GM12878 (cell line): ENCODE results near the gene TNFAIP8L1. TPM values are rescaled to one million over a fixed set of nuclear protein-coding genes. Genes with fewer than 3 reads are reported as not detected.

Experiments used
- ASH2L ChIP-seq: fragments of 300-600, 200-600 bp; sonication (generic); IDR thresholded peaks from 2 replicates; pipeline ENCODE4 v1.6.1; 2017; ENCODE audit warnings: low read depth, mild to moderate bottlenecking, borderline replicate concordance
- ATF7 ChIP-seq: fragments of 450-650 bp; IDR thresholded peaks from 2 replicates; pipeline ENCODE4 v1.6.1; 2016; ENCODE audit warnings: low read depth, mild to moderate bottlenecking
- BCL11A ChIP-seq: IDR thresholded peaks from 2 replicates; pipeline ENCODE4 v1.6.1; 2011; ENCODE audit warnings: low read depth, low read length
- GABPA ChIP-seq: IDR thresholded peaks from 2 replicates; pipeline ENCODE4 v1.6.1; 2014; ENCODE audit warnings: antibody characterized with exemption, low read depth, mild to moderate bottlenecking, inconsistent platforms
- GATAD2B ChIP-seq: fragments of 450-650 bp; conservative IDR thresholded peaks from 2 replicates; pipeline ENCODE4 v1.6.1; 2017; ENCODE audit warnings: low read depth, mild to moderate bottlenecking, moderate library complexity
- RFX5 ChIP-seq: IDR thresholded peaks from 2 replicates; pipeline ENCODE4 v1.6.1; 2011; ENCODE audit warnings: low read depth, low read length, improper control_type of control experiment
- SMARCA5 ChIP-seq: fragments of 450-650 bp; IDR thresholded peaks from 2 replicates; pipeline ENCODE4 v1.6.1; 2017; ENCODE audit warnings: mild to moderate bottlenecking
- SUZ12 ChIP-seq: fragments of 200-600 bp; sonication (generic); IDR thresholded peaks from one replicate; pipeline ENCODE4 v1.6.1; 2018; ENCODE audit warnings: antibody characterized with exemption, mild to moderate bottlenecking; ENCODE audit not compliant: unreplicated experiment
- ZNF622 ChIP-seq: fragments of 450-650 bp; IDR thresholded peaks from 2 replicates; pipeline ENCODE4 v1.6.1; 2017; ENCODE audit warnings: mild to moderate bottlenecking, inconsistent platforms
- polyA plus RNA-seq, 11 experiments: library from polyadenylated mRNA; depleted of rRNA in 4 of 11; unstranded in 6 of 11; stranded (reverse) in 5 of 11; fragments of >200 nt; fragmentation: Nextera tagmentation in 4 of 11; fragmentation: Illumina TruSeq in 1 of 11; extraction: Ambion mirVana in 4 of 11; extraction: Trizol in 1 of 11; gene quantifications; 1 replicate in 1 of 11; 2 replicates in 10 of 11; pipeline versions ENCODE4 v1.2.1 to v1.2.3, GENCODE V29; 2011 to 2016; ENCODE audit warnings: inconsistent platforms in 2 of 11, missing spikeins in 2 of 11, low read depth in 1 of 11
- total RNA-seq, 4 experiments: library from RNA; depleted of rRNA in 3 of 4; stranded (reverse); fragments of >200 nt in 3 of 4; fragmentation: Illumina TruSeq in 1 of 4; extraction: Trizol in 1 of 4; gene quantifications; 2 replicates each; pipeline versions ENCODE4 v1.2.1 to v1.2.3, GENCODE V29; 2013 to 2021
- TF ChIP-seq, protein P1 (sequence below): IDR thresholded peaks from 2 replicates; pipeline ENCODE4 v1.6.1; 2012; ENCODE audit warnings: low read length, inconsistent platforms
- TF ChIP-seq, protein P2 (sequence below): fragments of 450-650 bp; IDR thresholded peaks from 2 replicates; pipeline ENCODE4 v1.6.1; 2016; ENCODE audit warnings: mild to moderate bottlenecking
- TF ChIP-seq, protein P3 (sequence below): fragments of 450-650 bp; IDR thresholded peaks from 2 replicates; pipeline ENCODE4 v1.6.1; 2017; ENCODE audit warnings: mild to moderate bottlenecking
- TF ChIP-seq, protein P4 (sequence below): fragments of 450-650 bp; IDR thresholded peaks from 2 replicates; pipeline ENCODE4 v1.6.1; 2017; ENCODE audit warnings: low read depth, mild to moderate bottlenecking, moderate library complexity
- TF ChIP-seq, protein P5 (sequence below): IDR thresholded peaks from 2 replicates; pipeline ENCODE4 v1.6.1; 2012; ENCODE audit warnings: low read depth, low read length, improper control_type of control experiment
- TF ChIP-seq, protein P6 (sequence below): IDR thresholded peaks from 2 replicates; pipeline ENCODE4 v1.6.1; 2011; ENCODE audit warnings: borderline replicate concordance, low read depth, mild to moderate bottlenecking, moderate library complexity, low read length; ENCODE audit not compliant: insufficient read depth, poor library complexity, severe bottlenecking
- TF ChIP-seq, protein P7 (sequence below): IDR thresholded peaks from 2 replicates; pipeline ENCODE4 v1.6.1; 2011; ENCODE audit warnings: low read depth, mild to moderate bottlenecking, low read length, moderate library complexity, borderline replicate concordance; ENCODE audit errors: extremely low read depth

The TNFAIP8L1 gene
- total and polyA plus RNA-seq, 10 of the 15 experiments (the other 5 are each of a cell fraction or from before 2014, with no cell fraction given): 0.93 to 12.7 (median 8.6) TPM

DNA sequence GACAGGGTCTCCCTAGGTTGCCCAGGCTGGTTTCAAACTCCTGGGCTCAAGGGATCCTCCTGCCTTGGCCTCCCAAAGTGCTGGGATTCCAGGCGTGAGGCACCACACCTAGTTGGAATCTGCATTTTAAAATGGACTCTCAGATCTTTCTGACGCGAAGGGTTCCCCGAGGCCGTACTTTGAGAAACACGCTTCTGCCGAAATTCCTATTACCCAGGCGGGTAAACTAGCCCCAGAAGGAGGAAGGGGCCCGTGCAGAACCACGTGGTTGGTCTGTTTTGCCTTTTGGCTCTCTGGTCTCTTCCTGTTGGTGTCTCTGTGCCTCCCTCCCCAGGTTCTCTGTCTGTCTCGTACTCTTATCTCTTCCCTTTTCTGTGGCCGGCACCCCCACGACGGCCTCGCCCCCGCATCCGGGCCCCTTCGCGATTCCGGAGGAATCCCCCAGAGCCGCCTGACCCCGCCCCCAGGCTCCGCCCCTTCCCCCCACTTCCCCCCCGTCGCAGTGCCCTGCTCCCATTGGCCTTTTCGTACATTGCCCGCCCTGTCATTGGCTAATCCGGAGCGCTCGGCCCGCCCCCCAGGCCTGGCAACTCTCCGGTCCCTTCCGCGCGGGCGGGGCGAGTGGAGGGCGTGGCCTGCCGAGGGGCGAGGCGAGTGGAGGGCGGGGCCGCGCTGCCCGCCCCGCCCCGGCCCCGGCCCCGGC, at the start of gene TNFAIP8L1 (continued):
- TF ChIP-seq, protein P1, sequence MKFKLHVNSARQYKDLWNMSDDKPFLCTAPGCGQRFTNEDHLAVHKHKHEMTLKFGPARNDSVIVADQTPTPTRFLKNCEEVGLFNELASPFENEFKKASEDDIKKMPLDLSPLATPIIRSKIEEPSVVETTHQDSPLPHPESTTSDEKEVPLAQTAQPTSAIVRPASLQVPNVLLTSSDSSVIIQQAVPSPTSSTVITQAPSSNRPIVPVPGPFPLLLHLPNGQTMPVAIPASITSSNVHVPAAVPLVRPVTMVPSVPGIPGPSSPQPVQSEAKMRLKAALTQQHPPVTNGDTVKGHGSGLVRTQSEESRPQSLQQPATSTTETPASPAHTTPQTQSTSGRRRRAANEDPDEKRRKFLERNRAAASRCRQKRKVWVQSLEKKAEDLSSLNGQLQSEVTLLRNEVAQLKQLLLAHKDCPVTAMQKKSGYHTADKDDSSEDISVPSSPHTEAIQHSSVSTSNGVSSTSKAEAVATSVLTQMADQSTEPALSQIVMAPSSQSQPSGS: no peak
- TF ChIP-seq, protein P2, sequence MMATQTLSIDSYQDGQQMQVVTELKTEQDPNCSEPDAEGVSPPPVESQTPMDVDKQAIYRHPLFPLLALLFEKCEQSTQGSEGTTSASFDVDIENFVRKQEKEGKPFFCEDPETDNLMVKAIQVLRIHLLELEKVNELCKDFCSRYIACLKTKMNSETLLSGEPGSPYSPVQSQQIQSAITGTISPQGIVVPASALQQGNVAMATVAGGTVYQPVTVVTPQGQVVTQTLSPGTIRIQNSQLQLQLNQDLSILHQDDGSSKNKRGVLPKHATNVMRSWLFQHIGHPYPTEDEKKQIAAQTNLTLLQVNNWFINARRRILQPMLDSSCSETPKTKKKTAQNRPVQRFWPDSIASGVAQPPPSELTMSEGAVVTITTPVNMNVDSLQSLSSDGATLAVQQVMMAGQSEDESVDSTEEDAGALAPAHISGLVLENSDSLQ: peak; percentile 6; the same call in 1 of the 2 replicates
- TF ChIP-seq, protein P3, sequence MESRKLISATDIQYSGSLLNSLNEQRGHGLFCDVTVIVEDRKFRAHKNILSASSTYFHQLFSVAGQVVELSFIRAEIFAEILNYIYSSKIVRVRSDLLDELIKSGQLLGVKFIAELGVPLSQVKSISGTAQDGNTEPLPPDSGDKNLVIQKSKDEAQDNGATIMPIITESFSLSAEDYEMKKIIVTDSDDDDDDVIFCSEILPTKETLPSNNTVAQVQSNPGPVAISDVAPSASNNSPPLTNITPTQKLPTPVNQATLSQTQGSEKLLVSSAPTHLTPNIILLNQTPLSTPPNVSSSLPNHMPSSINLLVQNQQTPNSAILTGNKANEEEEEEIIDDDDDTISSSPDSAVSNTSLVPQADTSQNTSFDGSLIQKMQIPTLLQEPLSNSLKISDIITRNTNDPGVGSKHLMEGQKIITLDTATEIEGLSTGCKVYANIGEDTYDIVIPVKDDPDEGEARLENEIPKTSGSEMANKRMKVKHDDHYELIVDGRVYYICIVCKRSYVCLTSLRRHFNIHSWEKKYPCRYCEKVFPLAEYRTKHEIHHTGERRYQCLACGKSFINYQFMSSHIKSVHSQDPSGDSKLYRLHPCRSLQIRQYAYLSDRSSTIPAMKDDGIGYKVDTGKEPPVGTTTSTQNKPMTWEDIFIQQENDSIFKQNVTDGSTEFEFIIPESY: no peak
- TF ChIP-seq, protein P4, sequence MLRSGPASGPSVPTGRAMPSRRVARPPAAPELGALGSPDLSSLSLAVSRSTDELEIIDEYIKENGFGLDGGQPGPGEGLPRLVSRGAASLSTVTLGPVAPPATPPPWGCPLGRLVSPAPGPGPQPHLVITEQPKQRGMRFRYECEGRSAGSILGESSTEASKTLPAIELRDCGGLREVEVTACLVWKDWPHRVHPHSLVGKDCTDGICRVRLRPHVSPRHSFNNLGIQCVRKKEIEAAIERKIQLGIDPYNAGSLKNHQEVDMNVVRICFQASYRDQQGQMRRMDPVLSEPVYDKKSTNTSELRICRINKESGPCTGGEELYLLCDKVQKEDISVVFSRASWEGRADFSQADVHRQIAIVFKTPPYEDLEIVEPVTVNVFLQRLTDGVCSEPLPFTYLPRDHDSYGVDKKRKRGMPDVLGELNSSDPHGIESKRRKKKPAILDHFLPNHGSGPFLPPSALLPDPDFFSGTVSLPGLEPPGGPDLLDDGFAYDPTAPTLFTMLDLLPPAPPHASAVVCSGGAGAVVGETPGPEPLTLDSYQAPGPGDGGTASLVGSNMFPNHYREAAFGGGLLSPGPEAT: peak; percentile 79
- TF ChIP-seq GATAD2B: 0 out of 2 replicates have a peak, but pooled peaks have one; percentile 16
- TF ChIP-seq BCL11A: no peak
- TF ChIP-seq SMARCA5: peak; percentile 99
- TF ChIP-seq SUZ12: no peak
- TF ChIP-seq, protein P5, sequence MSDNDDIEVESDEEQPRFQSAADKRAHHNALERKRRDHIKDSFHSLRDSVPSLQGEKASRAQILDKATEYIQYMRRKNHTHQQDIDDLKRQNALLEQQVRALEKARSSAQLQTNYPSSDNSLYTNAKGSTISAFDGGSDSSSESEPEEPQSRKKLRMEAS: peak; percentile 63; the same call in 1 of the 2 replicates
- TF ChIP-seq, protein P6, sequence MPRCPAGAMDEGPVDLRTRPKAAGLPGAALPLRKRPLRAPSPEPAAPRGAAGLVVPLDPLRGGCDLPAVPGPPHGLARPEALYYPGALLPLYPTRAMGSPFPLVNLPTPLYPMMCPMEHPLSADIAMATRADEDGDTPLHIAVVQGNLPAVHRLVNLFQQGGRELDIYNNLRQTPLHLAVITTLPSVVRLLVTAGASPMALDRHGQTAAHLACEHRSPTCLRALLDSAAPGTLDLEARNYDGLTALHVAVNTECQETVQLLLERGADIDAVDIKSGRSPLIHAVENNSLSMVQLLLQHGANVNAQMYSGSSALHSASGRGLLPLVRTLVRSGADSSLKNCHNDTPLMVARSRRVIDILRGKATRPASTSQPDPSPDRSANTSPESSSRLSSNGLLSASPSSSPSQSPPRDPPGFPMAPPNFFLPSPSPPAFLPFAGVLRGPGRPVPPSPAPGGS: peak; percentile 29
- TF ChIP-seq, protein P7, sequence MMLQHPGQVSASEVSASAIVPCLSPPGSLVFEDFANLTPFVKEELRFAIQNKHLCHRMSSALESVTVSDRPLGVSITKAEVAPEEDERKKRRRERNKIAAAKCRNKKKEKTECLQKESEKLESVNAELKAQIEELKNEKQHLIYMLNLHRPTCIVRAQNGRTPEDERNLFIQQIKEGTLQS: no peak
- TF ChIP-seq GABPA: no peak; the same call in 1 of the 2 replicates
- TF ChIP-seq ASH2L: no peak
- TF ChIP-seq RFX5: 0 out of 2 replicates have a peak, but pooled peaks have one; percentile 26
- TF ChIP-seq ZNF622: no peak
- peak; percentile 65 for TF ChIP-seq ATF7
